Osteoblast (primary cell): ENCODE measurements around the gene COL18A1. TPM values are rescaled to one million over a fixed set of nuclear protein-coding genes. Genes with fewer than 3 reads are reported as not detected.

Experiments
- DNase-seq: peaks from one replicate; pipeline ENCODE4 v3.0.0; 2011; ENCODE audit warnings: low spot score, mixed read lengths; ENCODE audit not compliant: insufficient read length; ENCODE audit errors: missing footprints
- H2AFZ ChIP-seq: 2 replicates; pipeline ENCODE4 v1.6.0; 2011; ENCODE audit warnings: mild to moderate bottlenecking, low read length
- H3K27ac ChIP-seq: 2 replicates; pipeline ENCODE4 v1.5.1; 2011; ENCODE audit warnings: mild to moderate bottlenecking, low read depth, low read length, moderate library complexity
- H3K27me3 ChIP-seq: 2 replicates; pipeline ENCODE4 v1.6.0; 2012; ENCODE audit warnings: mild to moderate bottlenecking, control low read depth, inconsistent platforms, low read length, moderate library complexity; ENCODE audit not compliant: insufficient read depth
- H3K36me3 ChIP-seq: 2 replicates; pipeline ENCODE4 v1.5.1; 2011; ENCODE audit warnings: mild to moderate bottlenecking, low read length, control low read depth, moderate library complexity; ENCODE audit not compliant: insufficient read depth
- H3K4me1 ChIP-seq: 2 replicates; pipeline ENCODE4 v1.5.1; 2011; ENCODE audit warnings: mild to moderate bottlenecking, low read length, control low read depth, moderate library complexity; ENCODE audit not compliant: insufficient read depth
- H3K4me2 ChIP-seq: 2 replicates; pipeline ENCODE4 v1.6.0; 2011; ENCODE audit warnings: mild to moderate bottlenecking, low read length; ENCODE audit not compliant: insufficient read depth
- H3K4me3 ChIP-seq: fragments of 200-600 bp; sonication (generic); 3 replicates; pipeline ENCODE4 v1.5.1; 2012; ENCODE audit warnings: mild to moderate bottlenecking, low read length, inconsistent platforms; ENCODE audit not compliant: insufficient read depth
- H3K79me2 ChIP-seq: 2 replicates; pipeline ENCODE4 v1.6.0; 2012; ENCODE audit warnings: mild to moderate bottlenecking, low read length, control low read depth, inconsistent platforms; ENCODE audit not compliant: insufficient read depth
- H3K9me3 ChIP-seq: 2 replicates; pipeline ENCODE4 v1.5.1; 2011; ENCODE audit warnings: low read depth, low read length, control low read depth
- H4K20me1 ChIP-seq: 2 replicates; pipeline ENCODE4 v1.6.0; 2012; ENCODE audit warnings: mild to moderate bottlenecking, low read length, control low read depth; ENCODE audit not compliant: insufficient read depth
- total RNA-seq: library from RNA; depleted of rRNA; stranded (reverse); fragments of >200 nt; gene quantifications from 2 replicates; pipeline ENCODE4 v1.2.3, GENCODE V29; 2012
- TF ChIP-seq, protein P1 (sequence below): IDR thresholded peaks from 2 replicates; pipeline ENCODE4 v1.5.1; 2011; ENCODE audit warnings: mild to moderate bottlenecking, low read depth, low read length, moderate library complexity; ENCODE audit errors: extremely low read depth

COL18A1 gene
- total RNA-seq, 1 donor: 8.3 TPM

DNA sequence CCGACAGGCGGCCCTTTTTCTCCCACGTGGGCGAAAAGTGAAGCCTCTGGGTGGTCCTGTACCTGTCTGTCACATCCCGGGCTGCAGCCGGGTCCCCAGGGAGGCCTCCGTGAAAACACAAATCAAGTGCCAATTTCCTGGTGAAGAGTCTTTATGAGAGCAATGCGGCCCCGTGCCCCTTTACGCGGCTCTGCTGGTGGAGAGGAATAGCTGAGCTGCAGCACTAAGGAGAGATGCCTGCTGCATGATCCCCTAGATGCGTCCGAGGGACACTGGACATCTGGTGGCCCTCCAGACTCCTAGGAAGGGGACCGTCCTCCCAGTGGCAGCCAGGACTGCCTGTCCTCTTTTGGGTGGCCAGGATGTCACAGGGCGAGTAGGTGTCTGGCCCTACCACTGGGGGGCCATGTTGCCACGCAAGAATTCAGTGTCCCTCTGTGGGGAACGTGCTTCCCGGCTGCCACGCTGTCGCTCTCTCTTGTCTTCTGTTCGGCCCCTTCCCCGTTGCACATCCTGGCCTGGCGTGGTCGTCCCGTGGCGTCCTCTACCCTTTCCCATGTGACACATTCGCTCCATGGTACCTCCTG, 38.7 kb downstream of the COL18A1 start:
- no peaks in the 10 kb centered on the region for H3K36me3 ChIP-seq
- peaks cover 4% of the 10 kb centered on the region for H3K4me1 ChIP-seq
- no peaks in the 10 kb centered on the region for H3K79me2 ChIP-seq
- no peak overlapping the region for H3K27ac ChIP-seq
- H4K20me1 ChIP-seq: no peaks in the 10 kb centered on the region
- no peaks in the 10 kb centered on the region for H3K9me3 ChIP-seq
- DNase-seq: peak; percentile 84
- H3K4me2 ChIP-seq: no peak overlapping the region
- TF ChIP-seq, protein P1, sequence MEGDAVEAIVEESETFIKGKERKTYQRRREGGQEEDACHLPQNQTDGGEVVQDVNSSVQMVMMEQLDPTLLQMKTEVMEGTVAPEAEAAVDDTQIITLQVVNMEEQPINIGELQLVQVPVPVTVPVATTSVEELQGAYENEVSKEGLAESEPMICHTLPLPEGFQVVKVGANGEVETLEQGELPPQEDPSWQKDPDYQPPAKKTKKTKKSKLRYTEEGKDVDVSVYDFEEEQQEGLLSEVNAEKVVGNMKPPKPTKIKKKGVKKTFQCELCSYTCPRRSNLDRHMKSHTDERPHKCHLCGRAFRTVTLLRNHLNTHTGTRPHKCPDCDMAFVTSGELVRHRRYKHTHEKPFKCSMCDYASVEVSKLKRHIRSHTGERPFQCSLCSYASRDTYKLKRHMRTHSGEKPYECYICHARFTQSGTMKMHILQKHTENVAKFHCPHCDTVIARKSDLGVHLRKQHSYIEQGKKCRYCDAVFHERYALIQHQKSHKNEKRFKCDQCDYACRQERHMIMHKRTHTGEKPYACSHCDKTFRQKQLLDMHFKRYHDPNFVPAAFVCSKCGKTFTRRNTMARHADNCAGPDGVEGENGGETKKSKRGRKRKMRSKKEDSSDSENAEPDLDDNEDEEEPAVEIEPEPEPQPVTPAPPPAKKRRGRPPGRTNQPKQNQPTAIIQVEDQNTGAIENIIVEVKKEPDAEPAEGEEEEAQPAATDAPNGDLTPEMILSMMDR: peak; percentile 29
- no peak overlapping the region for H3K4me3 ChIP-seq
- H3K27me3 ChIP-seq: no peaks in the 10 kb centered on the region
- H2AFZ ChIP-seq: no peak overlapping the region

DNA sequence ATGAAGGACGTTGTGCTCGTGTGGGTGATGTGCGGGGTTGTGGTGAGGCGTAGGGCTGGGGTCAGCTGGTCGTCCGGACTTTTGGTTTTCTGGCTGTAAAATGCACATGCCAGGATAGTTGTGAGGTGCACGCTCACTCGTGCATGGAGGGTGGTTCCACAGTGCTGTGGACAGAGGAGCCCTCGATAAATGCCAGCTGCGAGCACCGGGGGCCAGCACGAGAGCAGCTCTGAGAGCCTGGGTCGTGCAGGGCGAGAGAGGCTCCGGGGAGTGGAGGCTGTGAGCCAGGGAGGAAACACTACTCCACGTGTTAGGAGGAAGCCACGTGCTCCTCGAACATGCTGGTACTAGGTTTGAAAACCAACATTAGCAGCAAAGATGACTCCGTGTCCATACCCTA, 39.4 kb downstream of the COL18A1 start:
- H4K20me1 ChIP-seq: no peaks in the 10 kb centered on the region

DNA sequence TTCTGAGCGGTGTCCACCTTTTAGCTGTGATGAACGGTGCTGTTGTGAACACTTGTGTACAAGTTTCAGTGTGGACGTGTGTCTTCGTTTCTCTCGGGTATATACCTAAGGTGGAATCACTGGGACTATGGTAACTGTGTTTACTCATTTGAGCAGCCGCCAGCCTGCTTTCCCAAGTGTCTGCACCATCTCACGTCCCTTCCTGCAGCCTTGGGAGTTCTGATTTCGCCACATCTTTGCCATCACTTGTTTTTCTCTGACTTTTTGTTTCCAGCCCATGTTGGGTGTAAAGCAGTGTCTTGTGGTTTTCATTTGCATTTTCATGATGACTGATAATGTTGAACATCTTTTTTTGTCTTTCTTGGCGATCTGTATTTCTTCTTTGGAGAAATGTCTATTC, 40.4 kb downstream of the COL18A1 start:
- H2AFZ ChIP-seq: no peak overlapping the region
- H4K20me1 ChIP-seq: no peaks in the 10 kb centered on the region
- H3K79me2 ChIP-seq: no peaks in the 10 kb centered on the region

More for the DNA sequence above, 39.4 kb downstream of the COL18A1 start:
- Histone ChIP-seq H3K79me2 (no peaks in the 10 kb centered on the region), H3K4me2 (no peak overlapping the region), H3K4me3 (no peak overlapping the region), H3K27me3 (no peaks in the 10 kb centered on the region), H3K27ac (no peak overlapping the region), H3K36me3 (no peaks in the 10 kb centered on the region), H3K4me1 (no peaks in the 10 kb centered on the region), H3K9me3 (no peaks in the 10 kb centered on the region), H2AFZ (no peak overlapping the region)
- TF ChIP-seq, protein P1: no peak
- peak; percentile 79 for DNase-seq

DNA sequence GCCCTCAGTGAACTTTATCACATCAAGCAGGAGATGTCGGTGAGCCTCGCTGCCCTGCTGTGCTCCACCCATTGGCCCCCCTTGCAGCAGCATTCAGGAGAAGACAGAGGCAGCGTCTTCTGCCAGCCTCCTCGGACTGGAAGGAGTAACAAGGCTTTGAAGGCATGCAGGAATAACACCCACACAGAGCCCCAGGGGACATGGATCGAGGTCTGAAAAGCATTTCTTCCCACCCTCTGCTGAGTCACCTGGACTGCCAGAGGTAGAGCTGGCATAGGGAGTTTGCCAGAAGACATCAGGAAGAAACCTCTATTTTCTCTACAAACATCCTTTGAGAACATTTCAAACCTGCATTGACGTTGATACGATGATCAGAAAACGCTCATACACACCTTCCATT, 42.9 kb downstream of the COL18A1 start:
- Histone ChIP-seq H3K4me3 (no peak overlapping the region), H2AFZ (no peak overlapping the region), H3K4me2 (no peak overlapping the region), H3K4me1 (no peaks in the 10 kb centered on the region), H3K9me3 (no peaks in the 10 kb centered on the region), H3K27me3 (no peaks in the 10 kb centered on the region), H4K20me1 (no peaks in the 10 kb centered on the region), H3K27ac (no peak overlapping the region), H3K79me2 (no peaks in the 10 kb centered on the region), H3K36me3 (no peaks in the 10 kb centered on the region)
- TF ChIP-seq, protein P1: no peak
- peak; percentile 82 for DNase-seq

More for the DNA sequence above, 40.4 kb downstream of the COL18A1 start:
- TF ChIP-seq, protein P1: no peak
- H3K4me1 ChIP-seq: no peaks in the 10 kb centered on the region
- H3K27me3 ChIP-seq: no peaks in the 10 kb centered on the region
- H3K4me2 ChIP-seq: no peak overlapping the region
- H3K4me3 ChIP-seq: no peak overlapping the region
- peak; percentile 30 for DNase-seq
- H3K9me3 ChIP-seq: no peaks in the 10 kb centered on the region
- no peak overlapping the region for H3K27ac ChIP-seq
- H3K36me3 ChIP-seq: no peaks in the 10 kb centered on the region
